Left cardiac atrium (tissue), 4 donors: ENCODE measurements around the gene KCNQ5. TPM values are rescaled to one million over a fixed set of nuclear protein-coding genes. Genes with fewer than 3 reads are reported as not detected.

ENCODE experiments used
- ATAC-seq, 2 donors: fragments of 200-7000 bp; cut with Tn5 transposase; one replicate each; pipeline ENCODE4 v1.9.1; 2020; ENCODE audit warnings: mild to moderate bottlenecking in 2 of 2, moderate library complexity in 2 of 2
- DNase-seq: peaks from one replicate; pipeline ENCODE4 v3.0.0-alpha.2; 2020
- intact Hi-C, 2 donors: fragments of 100-400 bp; cut with DNase I; formaldehyde crosslinking; loops; one replicate each; pipeline versions ENCODE4 v1.14.1 to v1.15.1; 2022 to 2023
- total RNA-seq, 2 donors: library from RNA; stranded (reverse); fragmentation: NEBNext Ultra II Directional; extraction: Animal tissue kit (Norgen Biotek cat#: 25700); gene quantifications; one replicate each; pipeline ENCODE4 v1.2.1, GENCODE V29; 2021
- donor health status: DM: no; HTN: yes; CAD: no.
- donor health status: DM: no; HTN: yes; CAD: no; lungs with severe emphysema.
- donor health status: DM: yes; HTN: yes; CAD: no.
- donor health status: Dilated cardiomyopathy.

Gene KCNQ5
- total RNA-seq, 2 donors from 2014 or later: 0.16 to 0.44 TPM

DNA sequence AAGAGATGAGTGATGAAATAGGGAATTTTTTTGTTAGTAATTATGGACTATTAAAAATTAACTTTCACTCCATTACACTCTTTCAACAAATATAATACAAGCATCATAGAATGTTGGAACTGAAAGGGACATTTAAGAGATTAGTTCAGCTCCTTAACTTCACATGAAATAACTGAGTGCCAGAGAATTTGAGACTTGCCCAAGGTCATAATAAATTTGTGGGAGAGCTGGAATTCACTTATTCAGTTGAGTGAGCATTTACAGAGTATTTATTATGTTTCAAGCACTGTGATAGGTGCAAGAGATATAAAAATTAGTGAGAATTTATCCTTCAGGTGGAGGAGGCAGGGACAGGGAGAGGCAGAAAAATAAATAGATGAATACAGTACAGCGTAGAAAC, 154.6 kb downstream of the KCNQ5 start:
- DNase-seq (no peak), ATAC-seq (no peak)
- intact Hi-C loops: no loop called here

DNA sequence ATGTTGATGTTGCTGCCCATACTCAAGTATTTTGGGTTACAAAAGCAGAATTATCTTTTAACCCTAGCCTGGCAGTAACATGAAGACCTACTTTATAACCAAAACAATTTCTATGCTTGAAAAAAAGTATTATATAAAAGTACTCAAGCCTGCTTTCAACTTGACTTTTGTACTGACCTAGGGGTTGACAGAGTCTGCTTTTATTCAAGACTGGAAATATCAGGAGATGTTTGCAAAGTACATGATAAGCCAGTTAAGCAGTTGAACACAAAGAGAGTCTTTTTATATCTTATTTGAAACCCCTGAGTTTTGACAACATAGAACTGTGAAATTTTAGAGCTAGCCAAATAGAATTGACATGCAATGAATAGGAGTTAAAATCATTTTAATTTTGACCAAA, 159.8 kb downstream of the KCNQ5 start:
- ATAC-seq (no peak), DNase-seq (no peak)
- intact Hi-C loops: no loop called here

DNA sequence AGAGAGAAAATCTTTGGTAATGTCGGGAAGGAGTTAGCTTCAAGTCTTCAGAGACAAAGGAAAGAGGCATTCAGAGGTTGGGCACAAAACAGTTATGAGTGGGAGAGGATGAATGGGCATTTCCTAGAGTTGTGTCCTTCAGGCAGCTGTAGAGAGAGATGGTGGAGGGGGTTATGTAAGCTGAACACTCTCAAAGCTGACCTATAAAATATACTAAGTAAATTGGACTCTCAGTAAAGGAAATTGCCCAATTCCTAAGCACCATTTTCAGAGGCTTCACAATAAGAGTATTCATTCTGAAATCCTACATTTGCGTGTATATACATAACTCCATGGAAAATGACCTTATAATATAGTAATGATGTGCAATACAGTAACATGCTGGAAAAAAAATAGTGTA, 161.2 kb downstream of the KCNQ5 start:
- intact Hi-C loops: no loop called here
- DNase-seq (no peak), ATAC-seq (no peak)

DNA sequence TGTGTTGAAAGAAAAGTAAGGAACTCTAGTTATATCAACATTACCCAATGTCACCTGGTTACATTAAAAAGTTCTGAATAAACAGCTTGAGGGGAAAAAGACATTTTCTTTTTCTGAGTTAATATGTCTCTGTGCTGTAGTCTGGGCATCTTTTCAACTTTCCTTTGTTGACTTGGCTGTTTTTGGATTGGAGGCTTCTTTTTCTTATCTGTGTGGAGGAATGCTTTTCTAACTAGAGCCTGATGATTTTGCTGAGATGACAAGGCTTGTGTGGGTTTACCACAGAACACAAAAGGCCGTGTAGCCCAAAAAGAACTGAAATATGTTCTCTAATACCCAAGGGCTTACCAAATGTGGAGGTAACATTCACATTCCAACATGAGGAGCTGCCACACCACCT, 161.8 kb downstream of the KCNQ5 start:
- DNase-seq (no peak), ATAC-seq (peak; percentile 60 to 70)
- intact Hi-C loops: no loop called here

DNA sequence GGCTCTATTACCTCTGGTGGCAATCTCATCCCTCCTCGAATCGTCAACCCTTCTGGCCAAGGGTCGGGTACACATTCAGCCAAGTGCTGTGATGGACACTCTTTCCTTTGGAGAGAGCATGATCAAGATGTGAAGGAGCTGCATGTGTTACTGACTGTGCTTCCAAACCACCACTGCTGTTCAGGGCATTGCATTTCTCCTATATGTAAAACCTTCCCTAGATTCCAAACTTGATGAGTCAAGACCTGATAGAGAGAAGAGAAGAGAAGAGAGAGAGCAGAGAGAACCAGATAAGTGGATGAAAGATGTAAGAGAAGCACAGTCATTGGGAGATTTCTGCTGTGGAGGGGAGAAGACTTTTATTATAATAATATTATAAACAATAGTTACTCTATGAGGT, 162.2 kb downstream of the KCNQ5 start:
- peak in 1 of 2 donors; percentile 17 for ATAC-seq
- intact Hi-C loops: no loop called here
- DNase-seq: no peak

DNA sequence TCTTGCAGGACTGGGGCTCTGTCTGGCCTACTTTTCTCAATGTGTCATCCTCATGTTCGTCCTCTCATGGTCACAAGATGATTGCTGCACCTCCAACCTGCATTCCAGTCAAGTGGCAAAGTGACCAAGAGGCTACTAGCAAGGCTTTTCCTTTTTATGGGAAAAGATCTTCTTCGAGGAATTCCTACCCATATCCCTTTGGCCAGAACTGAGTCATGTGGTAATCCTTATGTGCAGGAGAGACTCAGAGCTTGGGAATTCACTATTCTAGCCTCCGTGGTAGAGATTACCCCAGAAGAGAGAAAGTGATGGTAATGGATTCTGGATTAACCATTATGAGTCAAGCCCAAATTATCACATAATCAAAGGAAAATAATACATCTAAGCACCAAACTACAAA, 162.7 kb downstream of the KCNQ5 start:
- ATAC-seq: no peak
- DNase-seq: no peak
- intact Hi-C loops: no loop called here

DNA sequence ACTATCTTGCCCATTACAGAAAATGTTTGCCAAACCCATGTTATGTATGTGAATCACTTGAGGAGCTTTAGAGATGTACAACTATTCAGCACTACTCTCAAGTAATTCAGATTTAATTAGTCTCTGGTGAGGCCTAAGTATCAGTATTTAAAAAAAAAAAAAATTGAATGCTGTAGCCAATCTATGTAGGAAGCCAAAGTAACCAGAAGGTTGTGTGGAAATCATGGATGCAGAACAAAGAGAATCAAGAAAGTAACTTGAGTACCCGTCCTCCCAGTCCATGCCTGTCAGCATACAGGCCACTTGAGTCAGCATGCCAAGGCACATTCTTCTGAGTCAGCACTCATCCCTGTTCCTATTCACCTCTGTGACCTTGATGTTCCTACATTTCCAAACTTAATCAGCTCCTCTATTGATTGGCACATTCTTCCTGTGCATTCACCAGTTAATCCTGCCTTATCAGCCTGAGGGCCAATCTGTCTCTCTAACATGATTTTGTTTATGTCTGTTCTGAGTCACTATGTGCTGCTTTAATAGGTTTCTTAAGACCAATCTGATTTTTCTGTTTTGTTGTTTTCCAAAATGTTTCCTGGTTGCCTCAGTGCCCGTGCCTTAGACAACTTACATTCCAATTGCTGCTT, 165.6 kb downstream of the KCNQ5 start:
- ATAC-seq (peak; percentile 59 to 78), DNase-seq (no peak)
- intact Hi-C loops: no loop called here

DNA sequence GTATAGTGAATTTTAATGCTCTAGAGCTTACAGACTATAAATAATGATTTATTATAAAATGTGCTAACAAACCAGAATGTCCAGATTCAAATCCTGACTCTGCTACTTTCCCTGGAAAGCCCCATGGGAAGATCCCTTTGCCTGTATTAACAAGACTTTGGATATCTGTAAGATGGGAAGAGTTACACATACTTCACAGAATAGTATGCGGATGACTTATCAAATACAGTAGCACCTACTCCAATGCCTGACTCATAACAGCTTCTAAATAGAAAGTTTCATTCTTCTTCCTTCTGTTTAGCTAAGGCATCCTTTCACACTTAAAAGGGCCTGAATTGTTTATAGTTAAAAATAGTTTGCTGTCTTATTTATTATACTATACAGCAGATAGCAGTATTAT, 166.3 kb downstream of the KCNQ5 start:
- DNase-seq (no peak), ATAC-seq (peak in 1 of 2 donors; percentile 72)
- intact Hi-C loops: no loop called here

DNA sequence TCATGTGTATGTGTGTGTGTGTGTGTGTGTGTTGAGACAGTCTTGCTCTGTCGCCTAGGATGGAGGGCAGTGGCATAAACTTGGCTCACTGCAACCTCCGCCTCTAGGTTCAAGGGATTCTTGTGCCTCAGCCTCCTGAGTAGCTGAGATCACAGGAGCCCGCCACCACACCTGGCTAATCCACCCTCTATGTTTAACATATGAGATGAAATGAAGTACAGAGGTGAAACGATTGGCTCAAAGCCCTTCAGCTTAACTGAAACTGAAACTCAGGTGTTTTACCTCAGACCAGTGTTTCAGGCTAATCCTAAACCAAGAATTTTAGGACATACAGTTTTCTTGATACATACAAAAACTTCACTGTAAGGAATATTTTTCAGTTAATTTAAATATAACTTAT, 167.3 kb downstream of the KCNQ5 start:
- intact Hi-C loops: no loop called here
- ATAC-seq: no peak
- DNase-seq: no peak

DNA sequence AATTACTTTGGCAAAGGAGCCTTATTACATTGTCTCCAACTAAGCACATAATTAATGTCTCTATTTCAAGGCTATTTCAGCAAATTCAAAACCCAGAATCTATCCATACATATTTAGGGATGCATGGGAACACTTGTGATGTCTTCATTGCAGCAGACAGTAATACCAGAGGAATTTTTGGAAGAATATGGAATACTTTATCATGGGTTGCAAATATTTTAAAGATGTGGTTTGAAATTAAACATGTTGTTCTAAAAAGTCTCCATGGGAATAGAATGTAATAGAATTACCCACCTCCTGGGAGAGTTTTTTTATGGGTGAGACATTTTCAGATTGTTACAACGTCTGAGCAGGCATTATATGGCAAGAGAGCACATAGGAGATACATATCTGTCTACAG, 170.8 kb downstream of the KCNQ5 start:
- DNase-seq: no peak
- ATAC-seq: no peak
- intact Hi-C loops: no loop called here

DNA sequence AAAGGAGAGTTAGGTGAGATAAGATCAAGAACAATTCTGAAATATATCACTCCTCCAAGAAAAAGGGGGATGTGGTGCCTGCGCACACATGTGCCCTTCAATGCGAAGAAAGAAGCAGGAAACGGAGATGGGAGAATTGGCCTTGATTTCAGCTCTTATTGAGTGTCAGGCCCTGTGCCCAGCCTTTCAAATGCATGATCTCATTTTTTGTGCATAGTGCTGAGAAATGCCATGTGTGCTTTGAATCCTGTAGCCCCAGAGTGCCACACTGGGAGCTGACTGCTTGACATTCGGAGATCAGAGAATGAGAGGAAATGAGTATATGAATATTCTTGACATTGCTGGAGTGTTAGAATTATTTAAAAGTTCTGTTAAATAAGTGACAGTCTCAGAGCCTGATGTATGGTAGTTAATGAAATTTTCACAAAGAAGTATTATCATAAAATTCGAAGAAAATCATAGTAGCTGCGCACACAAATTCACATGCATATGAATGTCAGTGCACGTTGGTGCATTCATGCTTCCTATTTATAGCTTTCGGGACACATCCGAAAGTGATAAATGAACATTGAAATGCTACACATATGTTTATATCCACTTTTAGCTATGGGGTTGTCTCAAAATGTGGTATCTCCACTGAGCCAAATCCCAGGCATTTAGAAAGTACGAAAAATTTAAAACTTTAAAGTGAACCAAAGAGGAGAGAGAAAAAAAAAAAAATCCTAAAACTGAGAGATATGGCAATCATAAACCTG, 172.0 kb downstream of the KCNQ5 start:
- intact Hi-C loops: no loop called here
- ATAC-seq: no peak
- DNase-seq: no peak

DNA sequence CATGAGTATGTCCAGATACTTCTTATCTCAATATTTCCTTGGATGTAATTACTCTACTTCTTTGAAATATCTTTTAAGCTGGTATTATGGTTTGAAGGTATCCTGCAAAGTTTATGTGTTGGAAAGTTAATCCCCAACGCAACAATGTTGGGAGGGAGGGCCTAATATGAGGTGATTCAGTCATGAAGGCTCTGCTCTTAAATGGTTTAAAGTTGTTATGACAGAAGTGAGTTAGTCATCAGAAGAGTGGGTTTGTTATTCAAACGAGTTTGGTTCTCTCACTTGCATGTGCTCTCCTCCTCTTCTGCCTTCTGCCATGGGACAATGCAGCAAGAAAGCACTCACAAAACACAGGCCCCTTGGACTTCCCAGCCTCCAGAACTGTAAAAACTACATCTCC, 176.3 kb downstream of the KCNQ5 start:
- no peak for ATAC-seq
- intact Hi-C loops: no loop called here
- DNase-seq: no peak

DNA sequence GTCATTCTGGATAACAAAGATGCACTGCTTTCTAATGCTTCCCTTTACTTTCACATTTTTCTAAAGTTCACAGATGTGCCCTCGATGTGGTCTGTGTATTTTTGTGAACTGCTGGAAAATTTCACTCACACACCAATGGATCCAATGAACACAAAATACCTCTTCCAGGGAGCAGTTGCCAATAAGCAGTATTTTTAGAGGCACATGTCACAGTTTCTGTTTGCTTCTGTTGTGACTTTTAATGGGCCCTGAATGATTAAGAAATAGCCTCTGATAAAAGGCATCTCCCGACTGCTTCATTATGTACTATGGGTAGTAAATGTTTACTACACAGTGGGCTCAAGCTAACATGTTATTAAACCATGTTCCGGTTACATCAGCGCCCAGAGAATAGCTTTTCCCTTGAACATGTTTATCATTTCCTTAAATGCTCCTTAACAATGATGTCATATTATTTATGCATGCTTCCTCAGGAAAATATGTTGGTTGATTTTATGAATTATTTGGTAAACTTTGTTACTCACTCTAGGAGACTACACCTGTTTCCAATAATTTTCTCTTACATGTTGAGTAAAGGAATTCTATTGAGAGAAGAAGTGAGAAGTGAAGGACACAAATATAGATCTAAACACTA, 188.0 kb downstream of the KCNQ5 start:
- no peak for ATAC-seq
- no peak for DNase-seq
- intact Hi-C loops: no loop called here

DNA sequence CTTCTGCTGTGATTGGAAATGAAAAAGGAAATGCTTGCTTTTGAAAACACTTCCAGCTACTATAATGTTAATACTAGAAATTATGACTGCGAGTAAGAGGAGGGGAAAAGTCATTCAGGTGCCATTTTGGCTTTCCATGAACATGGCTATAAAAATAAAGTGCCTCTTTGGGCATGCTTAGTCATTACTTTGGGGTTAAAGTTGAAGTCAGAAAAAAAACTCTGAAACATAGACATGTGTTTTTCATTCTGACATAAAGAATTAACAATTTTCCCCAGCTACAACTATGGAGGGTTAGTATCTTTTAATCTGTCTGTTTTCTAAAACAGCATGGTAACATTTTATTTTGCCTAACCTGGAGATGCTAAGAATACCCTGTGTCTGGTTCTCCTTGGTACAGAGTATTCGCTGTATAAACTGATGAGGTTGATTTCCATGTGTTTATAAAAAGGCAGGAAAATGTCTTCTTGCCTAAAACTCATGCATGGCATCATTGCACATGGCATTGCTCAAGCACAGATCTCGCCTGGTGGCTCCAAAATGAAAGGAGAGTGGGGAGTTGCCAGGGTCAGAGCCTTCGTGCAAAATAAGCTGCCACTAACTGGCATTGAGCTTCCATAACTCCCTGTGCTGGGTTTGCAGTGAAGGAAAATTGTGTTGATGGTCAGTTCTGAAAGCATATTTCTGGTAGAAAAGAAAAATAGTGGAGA, 188.9 kb downstream of the KCNQ5 start:
- DNase-seq (no peak), ATAC-seq (no peak)
- intact Hi-C loops: no loop called here

DNA sequence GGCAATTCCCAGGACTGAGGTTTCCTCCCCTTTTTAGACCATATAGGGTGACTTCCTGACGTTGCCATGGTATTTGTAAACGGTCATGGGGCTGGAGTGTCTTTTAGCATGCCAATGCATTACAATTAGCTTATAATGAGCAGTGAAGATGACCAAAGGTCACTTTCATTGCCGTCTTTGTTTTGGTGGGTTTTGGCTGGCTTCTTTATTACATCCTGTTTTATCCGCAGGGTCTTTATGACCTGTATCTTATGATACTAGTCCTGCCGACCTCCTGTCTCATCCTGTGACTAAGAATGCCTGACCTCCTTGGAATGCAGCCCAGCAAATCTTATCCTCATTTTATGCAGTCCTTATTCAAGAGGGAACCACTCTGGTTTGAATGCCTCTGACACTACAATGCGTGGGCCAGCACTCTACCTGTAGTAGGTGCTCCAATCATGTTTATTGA, 190.1 kb downstream of the KCNQ5 start:
- no peak for DNase-seq
- intact Hi-C loops: no loop called here
- no peak for ATAC-seq

DNA sequence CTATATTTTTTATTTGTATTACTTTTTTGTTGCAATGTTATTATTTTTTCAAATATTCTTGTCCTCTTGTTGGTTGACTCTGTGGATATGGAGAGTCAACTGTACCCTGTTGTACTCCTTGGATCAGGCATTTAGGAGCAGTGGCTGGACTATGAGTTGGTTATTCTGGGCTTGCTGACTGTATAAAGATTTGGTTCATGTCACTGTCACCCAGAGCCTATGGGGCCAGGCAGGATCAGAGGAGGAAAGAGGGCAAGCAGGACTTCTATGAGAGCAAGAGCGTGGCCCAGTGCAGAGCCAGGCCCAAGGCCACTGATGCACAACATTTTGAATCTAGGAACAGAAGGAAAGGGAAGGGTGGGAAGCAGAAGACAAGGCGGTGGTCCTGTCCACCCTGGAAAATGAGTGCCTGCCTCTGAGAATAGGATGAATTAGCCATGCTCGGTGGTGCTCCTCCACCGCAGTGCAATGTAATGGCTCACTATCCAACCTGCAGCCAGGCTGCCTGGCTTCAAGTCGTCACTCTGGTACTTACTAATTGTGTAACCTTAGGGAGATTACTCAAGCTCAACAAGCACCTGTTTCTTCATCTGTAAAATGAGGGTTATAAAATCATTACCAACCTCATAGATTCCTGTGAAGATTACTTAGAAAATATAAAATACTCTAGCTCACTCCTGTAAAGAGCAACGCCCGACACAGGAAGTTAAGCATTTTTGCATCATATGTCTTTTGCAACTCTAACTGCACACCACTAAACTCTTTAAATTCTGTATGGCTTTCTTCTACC, 192.1 kb downstream of the KCNQ5 start:
- intact Hi-C loops: no loop called here
- DNase-seq: no peak
- ATAC-seq: no peak

DNA sequence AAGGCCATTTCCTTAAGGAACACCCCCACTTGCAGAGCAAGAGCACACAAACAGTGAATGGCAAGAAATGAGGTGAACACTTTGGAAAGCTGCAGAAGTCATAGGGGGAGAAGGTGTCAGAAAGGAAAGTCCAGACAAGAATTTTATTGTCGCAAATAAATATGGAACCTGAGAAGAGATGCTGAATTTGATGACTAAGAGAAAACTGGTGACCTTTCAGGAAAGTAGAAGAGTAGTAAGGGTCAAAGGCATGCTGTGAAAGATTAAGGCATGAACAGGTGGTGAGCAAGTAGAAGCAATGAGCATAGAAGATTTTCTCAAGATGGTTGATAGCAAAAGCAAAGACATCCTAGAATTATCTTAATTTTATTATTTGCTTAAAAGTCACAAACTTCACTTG, 194.2 kb downstream of the KCNQ5 start:
- intact Hi-C loops: no loop called here
- ATAC-seq: no peak
- no peak for DNase-seq

DNA sequence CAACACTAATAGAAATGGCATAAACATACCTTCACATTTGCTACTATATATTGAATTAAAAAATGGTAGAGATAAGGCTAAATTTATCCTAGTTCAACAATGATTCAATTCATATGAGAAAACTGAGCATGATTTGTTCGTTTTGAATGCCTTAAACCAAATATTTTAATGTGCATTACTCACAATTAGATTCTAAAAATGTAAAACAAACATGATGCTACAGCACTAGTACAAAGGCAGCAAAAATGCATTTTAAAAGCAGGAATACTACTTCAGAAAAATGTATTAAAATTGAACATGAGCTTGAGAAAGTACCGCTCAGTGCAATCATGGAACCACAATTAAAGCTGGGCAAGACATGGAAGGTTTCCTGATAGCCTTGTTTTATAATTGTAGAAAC, 195.3 kb downstream of the KCNQ5 start:
- intact Hi-C loops: no loop called here
- no peak for ATAC-seq
- DNase-seq: no peak

DNA sequence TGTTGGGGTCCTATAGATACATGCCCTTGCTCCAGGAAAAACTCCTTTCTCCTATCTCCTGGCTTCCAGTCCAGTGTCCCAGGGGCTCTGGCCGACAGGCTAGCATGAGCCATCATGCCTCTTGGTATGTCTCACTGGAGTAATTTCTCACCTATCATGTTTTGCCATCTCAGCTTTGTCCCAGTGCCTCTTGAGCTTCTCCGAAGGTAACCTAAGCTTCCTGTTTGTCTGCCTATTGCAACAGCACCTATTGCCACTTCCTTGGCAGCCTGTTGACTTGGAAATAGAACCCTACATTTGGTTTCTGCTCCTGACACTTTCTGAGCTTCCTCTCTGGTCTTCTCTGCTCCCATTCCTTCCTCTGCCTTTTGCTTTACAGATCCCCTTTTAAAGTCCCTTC, 197.7 kb downstream of the KCNQ5 start:
- DNase-seq (no peak), ATAC-seq (no peak)
- intact Hi-C loops: no loop called here
